Tongue (tissue), 2 donors: ENCODE measurements around the gene RUNX1. TPM values are rescaled to one million over a fixed set of nuclear protein-coding genes. Genes with fewer than 3 reads are reported as not detected.

ENCODE experiments used
- DNase-seq: peaks from one replicate; pipeline ENCODE4 v3.0.0-alpha.2; 2015
- total RNA-seq: library from RNA; depleted of rRNA; stranded (reverse); fragments of >200 nt; gene quantifications from one replicate; pipeline ENCODE4 v1.2.3, GENCODE V29; 2014

RUNX1 gene
- total RNA-seq, 1 donor from 2014 or later: 12.6 TPM

DNA sequence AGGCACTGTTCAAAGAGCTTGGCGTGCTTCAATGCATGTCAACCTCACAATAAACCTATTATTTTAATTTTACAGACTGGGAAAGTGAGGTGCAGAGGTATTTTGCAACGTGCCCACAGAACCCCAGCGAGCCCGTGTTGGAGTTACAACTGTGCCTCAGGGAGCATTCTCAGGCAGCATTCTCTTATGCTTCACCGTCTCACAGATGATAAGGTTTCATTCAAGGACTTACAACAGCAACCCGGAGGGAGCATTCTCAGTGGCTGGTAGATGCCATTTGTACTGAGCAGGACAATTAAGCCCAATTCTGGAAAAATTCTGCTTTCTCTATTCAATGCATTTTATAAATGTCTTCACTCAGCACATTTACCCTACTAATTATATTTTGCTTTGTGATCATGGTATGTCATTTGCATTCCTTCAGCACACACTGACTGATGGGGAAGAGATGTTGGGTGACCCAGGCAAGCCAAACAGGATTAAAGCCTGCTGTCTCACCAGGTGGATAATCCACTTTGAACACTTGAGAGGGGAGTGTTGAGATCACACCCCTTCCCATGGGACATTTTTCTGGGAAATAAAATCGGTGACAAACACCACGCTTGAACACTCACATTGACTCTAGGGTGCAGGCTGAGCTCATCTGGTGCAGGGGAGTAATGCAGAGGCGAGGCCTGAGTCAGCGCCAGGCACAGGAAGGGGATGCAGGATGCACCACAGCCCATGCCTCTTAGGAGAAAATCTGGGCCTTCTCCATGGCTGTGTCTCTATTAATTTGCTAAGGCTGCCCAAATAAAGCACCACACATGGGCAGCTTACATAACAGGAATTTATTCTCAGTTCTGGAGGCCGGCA is 266.4 kb downstream of the RUNX1 start:
- no peak for DNase-seq

DNA sequence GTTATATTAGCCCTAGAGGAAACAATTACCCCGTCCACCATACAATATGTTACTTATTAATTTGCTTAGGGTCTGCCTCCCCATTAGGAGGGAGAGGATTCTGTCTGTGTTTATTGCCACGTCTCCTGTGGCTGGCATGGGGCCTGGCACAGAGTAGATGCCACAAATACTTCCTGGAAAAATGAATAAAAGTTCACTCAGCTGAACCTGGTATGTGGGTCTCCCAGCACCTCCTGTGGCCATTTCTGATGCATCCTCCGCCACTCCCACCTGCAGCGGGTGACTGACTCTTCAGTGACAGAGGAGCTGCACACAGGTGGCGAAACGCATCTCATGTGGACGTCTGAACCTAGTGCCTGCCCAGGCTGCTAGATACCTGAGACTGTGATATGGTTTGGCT is 267.6 kb downstream of the RUNX1 start:
- no peak for DNase-seq

DNA sequence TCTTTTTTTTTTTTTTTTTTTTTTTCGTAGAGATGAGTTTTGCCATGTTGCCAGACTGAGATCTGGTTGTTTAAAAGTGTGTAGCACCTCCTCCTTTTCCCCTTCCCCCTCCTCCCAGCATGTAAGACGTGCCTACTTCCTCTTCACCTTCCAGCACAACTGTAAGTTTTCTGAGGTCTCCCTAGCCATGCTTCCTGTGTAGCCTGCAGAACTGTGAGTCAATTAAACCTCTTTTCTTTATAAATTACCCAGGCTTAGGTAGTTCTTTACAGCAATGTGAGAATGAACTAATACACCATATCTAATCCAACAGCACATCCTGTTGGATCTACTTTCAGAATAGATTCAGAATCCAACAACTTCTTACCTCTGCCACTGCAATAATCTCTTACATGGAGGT is 269.2 kb downstream of the RUNX1 start:
- DNase-seq: no peak

DNA sequence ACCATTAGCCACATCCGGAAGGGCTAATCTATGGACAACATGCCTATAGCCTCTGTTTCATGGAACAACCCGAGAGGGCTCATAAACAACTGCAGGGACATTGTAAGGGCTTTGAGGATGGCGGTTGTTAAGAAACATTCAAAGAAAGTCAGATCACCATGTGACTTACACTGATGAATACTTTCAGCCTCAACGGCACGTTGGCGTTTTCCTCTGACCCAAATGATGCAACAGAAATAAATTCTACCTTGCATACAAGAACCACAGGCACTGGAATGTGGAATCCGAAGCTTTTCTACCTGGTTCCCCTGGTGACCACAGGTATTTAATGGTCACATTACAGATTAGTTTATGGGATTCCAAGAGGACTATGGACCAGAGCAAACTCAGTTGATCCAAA is 273.3 kb downstream of the RUNX1 start:
- no peak for DNase-seq

DNA sequence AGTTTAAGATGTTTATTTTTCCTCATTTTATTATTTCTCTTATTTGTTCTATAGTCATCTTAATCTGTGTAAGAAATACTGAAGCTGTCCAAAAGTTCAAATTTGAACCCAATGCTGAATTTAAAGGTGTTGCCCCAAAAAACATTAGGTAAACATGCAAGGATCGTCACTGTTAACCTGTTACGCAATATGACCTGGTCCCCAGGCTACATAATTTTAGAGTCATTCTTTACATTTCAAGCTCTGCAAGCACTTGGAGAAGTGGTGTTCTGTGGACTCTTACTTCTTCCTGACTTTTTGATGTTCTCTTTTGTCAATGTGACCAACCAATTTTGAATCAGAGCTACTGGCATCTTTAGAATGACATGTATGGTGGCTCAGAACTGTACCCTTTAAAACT is 274.4 kb downstream of the RUNX1 start:
- DNase-seq: no peak

DNA sequence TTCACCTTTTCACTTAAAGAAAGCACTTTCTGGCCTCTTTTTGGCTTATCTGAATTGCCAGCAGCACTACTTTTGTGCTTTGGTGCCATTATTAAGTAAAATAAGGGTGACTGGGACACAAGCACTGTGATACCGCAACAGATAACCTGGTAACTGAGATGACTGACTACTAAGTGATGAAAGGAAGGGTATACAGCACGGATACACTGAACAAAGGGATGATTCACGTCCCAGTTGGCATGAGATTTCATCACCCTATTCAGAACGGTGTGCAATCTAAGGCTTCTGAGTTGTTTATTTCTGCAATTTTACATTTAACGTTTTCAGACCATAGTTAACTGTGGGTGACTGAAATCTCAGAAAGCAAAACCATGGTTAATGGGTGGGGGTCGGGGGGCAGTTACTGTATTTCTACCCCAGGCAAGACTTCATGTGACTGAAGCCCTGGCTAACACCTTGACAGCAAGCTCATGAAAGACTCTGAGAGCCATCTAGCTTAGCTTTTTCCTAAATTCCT is 277.5 kb downstream of the RUNX1 start:
- no peak for DNase-seq

DNA sequence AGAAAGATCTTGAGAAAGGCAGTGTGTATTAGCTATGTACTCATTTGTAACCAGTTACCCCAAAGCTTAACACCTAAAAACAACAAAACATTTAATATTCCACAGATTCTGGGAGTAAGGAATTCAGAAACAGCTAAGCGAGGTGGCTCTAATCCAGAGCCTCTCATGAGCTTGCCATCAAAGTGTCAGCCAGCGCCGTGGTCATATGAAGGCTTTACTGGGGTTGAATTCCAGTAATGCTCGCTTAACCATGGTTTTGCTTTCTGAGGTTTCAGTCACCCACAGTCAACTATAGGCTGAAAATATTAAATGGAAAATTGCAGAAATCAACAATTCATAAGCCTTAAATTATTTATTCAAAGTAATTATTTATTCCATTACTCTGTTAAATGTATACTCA is 278.5 kb downstream of the RUNX1 start:
- DNase-seq: no peak

DNA sequence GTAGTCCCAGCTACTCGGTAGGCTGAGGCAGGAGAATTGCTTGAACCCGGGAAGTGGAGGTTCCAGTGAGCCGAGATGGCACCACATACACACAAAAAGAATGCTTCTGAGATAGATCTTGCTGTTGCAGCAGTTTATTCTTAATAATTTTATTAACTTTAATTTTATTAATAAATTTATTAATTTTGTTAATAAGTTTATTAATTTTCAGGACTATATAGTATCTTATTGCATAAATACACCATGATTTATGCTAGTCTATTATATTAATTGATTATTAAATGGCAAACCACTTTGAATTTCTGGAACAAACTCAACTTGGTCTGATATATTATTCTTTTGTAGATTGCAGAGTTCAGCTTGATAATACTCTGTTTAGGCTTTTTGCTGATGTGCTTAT is 280.8 kb downstream of the RUNX1 start:
- DNase-seq: no peak

DNA sequence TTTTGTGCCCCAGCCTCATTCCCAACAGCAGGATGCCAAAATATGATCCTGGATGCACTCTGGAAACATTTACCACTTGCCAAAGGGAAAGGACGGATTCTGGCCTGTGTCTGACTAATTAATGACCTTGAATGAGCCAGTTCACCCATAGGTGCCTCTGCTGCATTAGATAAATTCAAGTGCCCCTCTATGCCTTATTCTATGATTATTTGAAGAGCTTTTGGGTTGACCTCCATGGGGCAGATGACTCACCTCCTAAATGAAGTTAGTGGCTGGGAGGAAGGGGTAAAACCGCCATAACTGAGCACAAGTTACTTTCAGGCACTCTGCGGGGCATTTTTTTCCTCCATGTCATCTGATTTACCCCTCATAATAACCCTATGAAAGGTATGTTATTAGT is 282.2 kb downstream of the RUNX1 start:
- no peak for DNase-seq

DNA sequence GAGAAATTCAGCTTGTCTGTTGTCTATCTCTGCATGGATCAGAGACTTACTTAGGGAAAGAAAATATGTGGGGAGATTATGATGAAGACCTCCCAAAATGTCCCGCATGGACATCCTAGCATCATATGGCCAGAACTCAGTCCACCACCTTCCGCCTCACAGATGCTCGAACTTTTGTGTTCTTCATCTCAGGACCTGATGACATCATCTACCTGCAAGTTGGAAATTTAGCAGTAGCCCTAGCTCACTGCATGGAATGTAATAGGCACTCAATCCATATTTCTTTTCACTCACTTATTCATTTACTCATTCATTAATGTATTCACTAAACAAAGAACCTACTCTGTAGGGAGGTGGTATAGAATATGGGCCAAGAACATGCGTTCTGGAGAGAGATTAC is 283.5 kb downstream of the RUNX1 start:
- no peak for DNase-seq

DNA sequence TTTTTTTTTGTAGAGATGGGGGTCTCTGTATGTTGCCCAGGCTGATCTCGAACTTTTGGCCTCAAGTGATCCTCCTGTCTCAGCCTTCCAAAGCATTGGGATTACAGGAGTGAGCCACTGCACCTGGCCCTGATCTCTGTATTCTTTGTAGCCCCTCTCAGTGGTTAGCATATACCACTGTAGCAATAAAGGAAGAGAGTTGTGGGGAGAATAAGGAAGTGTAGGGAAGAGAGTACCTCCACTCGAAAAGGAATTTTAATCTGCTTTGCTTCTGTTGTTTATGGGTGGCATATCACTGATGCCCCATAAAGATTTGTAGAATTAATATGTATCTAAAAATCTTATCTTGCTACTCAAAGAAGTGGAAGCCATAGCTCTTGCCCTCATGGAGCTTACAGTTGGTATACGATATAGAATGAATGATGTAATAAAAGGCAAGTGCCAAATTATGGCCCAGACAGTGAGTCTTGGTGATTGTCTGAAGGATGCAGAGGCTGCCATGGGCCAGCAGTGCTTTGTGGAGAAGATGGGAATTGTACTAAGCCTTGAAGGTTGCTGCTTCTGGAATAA is 284.3 kb downstream of the RUNX1 start:
- no peak for DNase-seq

DNA sequence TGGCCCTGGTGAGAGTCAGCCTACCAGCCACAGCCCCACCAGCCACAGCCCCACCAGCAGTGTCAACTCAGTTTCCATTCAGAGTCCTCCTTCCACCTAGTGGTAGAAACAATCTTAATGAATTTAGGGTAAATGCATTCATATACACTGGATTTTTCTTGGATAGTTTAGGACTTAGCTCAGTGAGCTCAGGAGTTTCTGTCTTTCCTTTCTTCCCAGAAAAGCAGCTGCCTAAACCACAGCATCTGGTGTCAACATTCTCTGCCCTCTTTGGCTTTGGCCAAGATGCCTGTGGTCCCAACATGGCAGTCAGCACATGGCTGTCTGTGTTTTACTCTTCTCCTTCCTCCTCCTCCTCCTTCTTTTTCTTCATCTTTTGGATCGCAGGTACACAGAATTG is 286.3 kb downstream of the RUNX1 start:
- no peak for DNase-seq

DNA sequence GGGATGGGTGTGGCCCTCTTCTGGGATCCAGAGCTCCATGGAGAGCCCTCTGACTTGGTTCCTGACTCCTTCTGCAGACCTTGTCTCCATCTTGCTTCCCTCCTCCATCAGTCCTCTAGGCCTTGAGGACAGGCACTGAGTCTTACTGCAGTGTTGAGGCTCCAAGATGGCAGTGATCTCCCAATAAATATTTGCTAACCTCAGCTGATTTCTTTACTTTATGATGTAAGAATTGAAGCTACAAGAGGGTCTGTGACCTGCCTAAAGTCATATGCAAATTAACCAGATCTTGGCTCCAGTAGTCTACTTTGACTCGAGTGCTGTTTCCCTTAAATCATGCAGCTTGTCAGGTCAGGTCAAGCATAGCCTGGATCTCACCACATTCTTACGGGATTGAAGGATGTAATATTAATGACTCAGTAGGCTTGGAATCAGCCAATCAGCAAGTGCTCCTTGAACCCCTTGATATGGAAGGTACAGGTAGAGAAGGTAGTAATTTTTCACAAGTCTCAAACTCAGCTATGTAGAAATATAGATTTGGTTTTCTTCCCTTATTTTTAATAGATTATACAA is 287.3 kb downstream of the RUNX1 start:
- DNase-seq: no peak

DNA sequence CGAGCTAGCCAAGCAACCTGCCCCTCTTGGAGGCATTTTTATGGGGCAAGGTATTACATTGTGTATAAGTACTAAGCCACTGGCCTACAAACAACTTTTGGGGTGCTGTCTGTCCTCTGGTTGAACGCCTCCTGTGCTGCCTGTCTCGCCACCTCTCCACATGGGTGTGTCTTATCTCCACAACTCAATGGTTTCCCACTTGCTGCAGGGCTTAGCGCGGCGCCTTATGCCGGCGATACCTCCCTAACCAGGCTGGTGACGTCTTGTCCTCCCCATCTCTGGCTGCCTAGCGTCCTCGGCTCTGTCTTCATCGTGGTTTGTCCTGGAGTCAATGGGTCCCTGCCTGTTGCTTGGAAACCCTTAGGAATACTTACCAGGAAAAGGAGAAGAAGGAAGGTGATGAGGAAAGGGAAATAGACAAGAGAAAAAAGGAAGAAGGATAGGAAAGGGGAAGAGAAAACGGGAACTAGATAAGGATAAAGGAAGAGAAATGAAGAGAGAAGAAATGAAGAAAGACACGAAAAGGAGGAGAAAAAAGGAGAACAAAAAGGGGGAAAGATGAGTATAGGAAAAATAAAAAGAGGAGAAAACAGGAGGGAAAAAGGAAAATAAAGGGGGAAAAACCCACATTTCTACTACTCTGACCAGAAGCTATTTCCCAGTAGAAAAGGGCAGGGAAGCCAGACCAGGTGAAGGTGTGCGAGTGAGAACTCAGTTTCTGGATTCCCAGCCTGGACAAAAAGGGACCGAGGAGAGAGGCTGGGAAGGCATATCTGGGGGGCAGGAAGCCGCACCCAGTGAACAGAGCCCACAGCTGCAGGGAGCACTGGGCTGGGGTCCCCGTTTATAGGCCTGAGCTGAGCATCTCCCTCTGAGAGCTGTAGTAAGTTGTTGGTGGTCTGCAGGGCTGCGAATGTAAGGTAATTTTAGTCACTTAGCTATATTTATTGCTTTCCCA is 294.1 kb downstream of the RUNX1 start:
- DNase-seq: no peak

DNA sequence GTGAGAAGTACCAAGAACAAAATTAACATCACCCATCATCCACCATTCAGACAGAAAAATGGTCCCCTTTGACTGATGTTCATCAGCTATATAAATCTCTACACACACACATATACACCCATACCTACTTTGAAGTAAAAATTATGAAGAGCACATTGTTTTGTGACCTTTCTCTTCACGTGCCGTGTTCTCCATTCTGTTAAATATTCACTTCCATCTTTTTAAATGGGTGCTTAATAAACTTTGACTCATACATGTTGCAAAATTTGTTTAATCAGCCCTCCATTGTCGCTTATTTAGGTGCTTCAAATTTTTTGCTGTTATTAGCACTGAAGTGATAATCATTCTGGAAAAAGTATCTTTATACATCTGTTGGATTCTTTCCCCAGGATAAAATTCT is 300.2 kb downstream of the RUNX1 start:
- DNase-seq: no peak

DNA sequence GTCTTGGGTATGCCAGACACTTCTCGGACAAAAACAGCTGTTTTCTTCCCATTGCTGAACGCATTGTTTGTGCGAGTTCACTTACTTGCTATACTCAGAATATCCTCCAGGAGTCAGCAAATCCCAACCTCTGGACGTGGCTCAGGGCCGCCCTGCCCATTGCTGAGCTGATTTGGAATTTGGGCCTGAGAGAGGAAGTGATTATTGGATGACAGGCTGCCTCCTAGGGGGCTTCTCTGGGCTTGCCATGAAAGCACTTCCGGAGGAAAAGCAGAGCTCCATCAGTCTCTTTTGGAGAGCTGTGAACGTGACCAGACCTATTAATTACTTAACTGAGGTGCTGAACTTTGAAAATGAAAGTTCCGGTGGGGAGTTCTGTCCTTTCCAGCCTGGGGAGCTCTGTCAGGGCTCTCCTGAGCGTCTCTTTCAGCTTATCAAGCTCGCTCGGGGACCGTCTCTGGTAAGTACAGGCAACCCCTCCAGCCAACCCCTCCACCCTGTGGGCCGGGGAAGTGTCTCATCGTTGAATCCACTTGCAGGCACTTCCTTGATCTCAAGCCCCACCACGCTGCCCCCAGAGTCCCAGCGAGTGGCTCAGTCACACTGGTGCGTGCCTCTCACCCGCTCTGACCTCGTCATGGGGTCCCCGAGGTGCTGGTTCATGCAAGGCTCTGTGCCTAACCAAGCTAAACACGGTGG is 303.4 kb downstream of the RUNX1 start:
- peak; percentile 93 for DNase-seq

DNA sequence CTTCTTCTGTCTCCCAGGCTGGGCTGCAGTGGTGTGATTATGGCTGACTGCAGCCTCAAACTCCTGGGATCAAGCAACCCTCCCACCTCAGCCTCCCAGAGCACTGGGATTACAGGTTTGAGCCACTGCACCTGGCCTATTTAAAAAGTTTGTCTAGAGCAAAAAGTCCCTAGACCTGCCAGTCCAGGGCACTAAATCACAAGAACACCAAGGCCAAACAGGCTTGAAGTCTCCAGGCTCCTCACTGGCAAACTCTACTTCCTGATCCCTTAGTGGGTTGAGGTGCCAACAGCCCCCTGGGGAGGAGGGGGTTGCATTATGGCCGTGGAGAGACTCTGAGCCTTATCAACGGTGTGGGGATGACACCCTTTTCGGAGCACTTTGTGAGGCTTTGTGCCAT is 304.3 kb downstream of the RUNX1 start:
- no peak for DNase-seq

DNA sequence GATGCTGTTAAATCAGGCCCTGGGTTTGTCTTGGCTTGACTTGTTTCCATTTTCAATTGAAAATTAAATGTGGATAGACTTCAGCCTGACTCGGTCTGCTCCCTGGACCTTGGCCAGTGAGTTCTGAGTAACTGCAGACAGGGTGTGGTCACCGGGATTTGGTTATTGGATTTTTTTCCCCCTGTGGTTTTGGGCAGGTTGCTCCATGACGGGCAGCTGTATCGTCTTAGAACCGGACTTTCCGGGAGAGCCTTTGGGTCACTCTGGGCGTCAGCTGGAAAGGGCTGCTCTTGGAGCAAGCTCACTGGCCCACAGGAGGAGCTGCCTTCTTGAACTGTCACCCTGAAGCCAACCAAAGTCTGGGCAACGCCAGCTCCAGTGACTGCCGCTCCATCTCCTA is 305.3 kb downstream of the RUNX1 start:
- no peak for DNase-seq

DNA sequence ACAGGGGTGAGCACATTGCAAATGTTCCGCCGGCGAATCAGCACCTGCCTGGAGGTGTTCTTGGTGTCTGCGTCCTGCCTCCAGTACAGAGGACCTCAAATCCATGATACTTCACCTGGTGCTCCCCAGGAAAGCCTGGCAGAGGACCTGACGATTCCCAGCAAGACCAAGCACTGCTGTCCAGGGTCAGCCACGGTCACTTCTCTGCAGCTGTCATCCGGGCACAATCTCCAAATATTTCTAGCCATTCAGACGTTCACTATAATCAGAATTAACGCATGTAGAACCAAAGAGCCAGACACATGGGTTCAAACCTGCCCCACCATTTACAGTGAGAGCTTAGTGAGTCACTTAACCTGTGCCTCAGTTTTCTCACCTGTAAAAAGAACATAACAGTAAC is 305.8 kb downstream of the RUNX1 start:
- DNase-seq: no peak

DNA sequence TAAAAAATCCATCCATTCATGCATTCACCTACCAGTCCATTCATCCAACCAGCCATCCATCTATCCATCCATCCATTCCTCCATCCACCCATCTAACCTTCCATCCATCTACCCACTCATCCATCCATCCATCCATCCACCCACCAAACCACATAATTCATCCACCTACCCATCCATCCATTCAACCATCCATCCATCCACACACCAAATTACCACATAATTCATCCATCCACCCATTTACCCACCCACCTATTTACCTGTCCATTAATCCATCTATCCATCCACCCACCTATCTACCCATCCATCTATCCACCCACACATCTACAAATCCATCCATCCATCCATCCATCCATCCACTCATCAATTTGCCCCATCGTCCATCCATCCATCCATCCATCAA is 308.9 kb downstream of the RUNX1 start:
- no peak for DNase-seq
